SU-DHL-6 (cell line): Measurements from ENCODE around the gene IFT122.

ENCODE experiments used
- H2AFZ ChIP-seq: fragments of 200-600 bp; sonication (generic); 2 replicates; pipeline ENCODE4 v1.6.1; 2014; ENCODE audit warnings: low read depth, mild to moderate bottlenecking, moderate library complexity, mixed read lengths, antibody characterized with exemption, low read length; ENCODE audit not compliant: severe bottlenecking
- H3F3A ChIP-seq: fragments of 200-600 bp; shearing (Covaris generic); 2 replicates; pipeline ENCODE4 v1.6.0; 2016; ENCODE audit warnings: antibody characterized with exemption, mild to moderate bottlenecking; ENCODE audit not compliant: insufficient read depth
- H3K27ac ChIP-seq: fragments of 200-600 bp; sonication (generic); 2 replicates; pipeline ENCODE4 v1.5.1; 2016; ENCODE audit warnings: low read depth, mild to moderate bottlenecking, low read length, moderate library complexity, mixed read lengths
- H3K27me3 ChIP-seq: fragments of 200-600 bp; sonication (generic), shearing (Covaris generic); 2 replicates; pipeline ENCODE4 v1.6.0; 2014; ENCODE audit warnings: mild to moderate bottlenecking, low read length
- H3K36me3 ChIP-seq: fragments of 200-600 bp; sonication (generic); 2 replicates; pipeline ENCODE4 v1.6.1; 2014; ENCODE audit warnings: mild to moderate bottlenecking, low read length, mixed read lengths
- H3K4me2 ChIP-seq: fragments of 300-600, 200-600 bp; shearing (Covaris generic), sonication (generic); 2 replicates; pipeline ENCODE4 v1.6.0; 2014; ENCODE audit warnings: low read length, low read depth, mild to moderate bottlenecking; ENCODE audit not compliant: poor library complexity, severe bottlenecking
- H3K4me3 ChIP-seq: fragments of 200-600 bp; sonication (generic); 2 replicates; pipeline ENCODE4 v1.5.1; 2014; ENCODE audit warnings: antibody characterized with exemption, low read length, mild to moderate bottlenecking, mixed read lengths; ENCODE audit not compliant: insufficient read depth, poor library complexity, severe bottlenecking
- H3K79me2 ChIP-seq: fragments of 200-600 bp; sonication (generic); 2 replicates; pipeline ENCODE4 v1.6.1; 2014; ENCODE audit warnings: mild to moderate bottlenecking, low read length, moderate library complexity; ENCODE audit not compliant: insufficient read depth
- H3K9ac ChIP-seq: fragments of 200-600 bp; sonication (generic); 2 replicates; pipeline ENCODE4 v1.7.0; 2014; ENCODE audit warnings: mild to moderate bottlenecking, low read length
- H3K9me2 ChIP-seq: fragments of 200-600 bp; sonication (generic); replicated peaks from 2 replicates; pipeline ENCODE4 v1.6.1; 2014; ENCODE audit warnings: low read length; ENCODE audit not compliant: insufficient read depth
- H3K9me3 ChIP-seq: fragments of 200-600 bp; sonication (generic); 2 replicates; pipeline ENCODE4 v1.6.1; 2014; ENCODE audit warnings: low read length, mixed read lengths; ENCODE audit not compliant: insufficient read depth
- H4K20me1 ChIP-seq: fragments of 200-600 bp; sonication (generic); 2 replicates; pipeline ENCODE4 v1.6.1; 2014; ENCODE audit warnings: low read depth, mild to moderate bottlenecking, antibody characterized with exemption, low read length, moderate library complexity, mixed read lengths
- CTCF ChIP-seq: fragments of 200-600 bp; sonication (generic); IDR thresholded peaks from one replicate; pipeline ENCODE4 v1.5.1; 2017; ENCODE audit warnings: antibody characterized with exemption, mild to moderate bottlenecking, low read length, moderate library complexity; ENCODE audit not compliant: insufficient read depth, poor library complexity, severe bottlenecking
- EZH2phosphoT487 ChIP-seq: fragments of 200-600 bp; sonication (generic), shearing (Covaris generic); conservative IDR thresholded peaks from 2 replicates; pipeline ENCODE4 v1.6.1; 2018; ENCODE audit warnings: mild to moderate bottlenecking, antibody characterized with exemption, low read length, moderate library complexity, mixed read lengths

Gene IFT122

DNA sequence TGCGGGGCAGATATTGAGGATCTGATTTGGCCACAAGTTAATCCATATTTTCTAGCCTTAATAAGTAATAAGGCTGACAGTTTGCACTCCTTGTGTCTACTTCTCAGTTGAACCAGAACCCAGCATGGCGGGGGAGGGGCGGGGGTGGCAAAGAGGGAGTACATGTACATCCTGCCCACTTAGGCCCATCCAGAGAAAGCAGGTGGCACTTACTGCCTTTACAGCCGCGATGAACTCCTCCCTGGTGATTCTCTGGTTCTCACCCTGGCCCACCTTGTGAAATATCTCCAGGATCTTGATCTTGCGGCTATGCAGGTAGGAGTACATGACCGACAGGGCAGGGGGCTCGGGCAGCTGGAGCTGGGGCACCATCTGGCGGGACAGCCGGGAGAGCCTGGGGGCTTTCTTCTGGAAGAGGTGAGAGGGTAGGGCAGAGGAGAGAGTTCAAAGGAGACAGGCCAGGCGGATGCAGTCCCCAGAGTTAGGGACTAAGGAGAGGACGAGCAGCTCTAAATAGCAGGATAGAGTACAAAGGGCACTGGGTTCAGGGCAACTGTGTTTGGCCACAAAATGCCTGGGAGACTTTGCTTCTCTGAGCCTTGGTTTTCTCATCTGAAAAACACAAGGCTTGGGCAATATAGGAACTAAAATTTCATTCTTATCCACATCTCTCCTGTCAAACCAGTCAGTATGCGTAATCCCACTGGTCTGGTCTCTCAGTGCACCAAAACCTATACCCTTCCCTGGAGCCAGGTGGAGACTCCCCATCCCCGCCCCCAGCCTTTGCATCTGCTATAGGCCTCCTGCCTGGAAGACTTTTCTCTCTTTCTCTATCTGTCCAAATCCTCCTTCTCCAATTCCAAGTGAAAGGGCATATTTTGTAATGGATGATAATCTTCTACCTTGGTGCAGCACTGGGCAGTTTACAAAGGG is 21.7 kb upstream of the IFT122 start:
- H3K79me2 ChIP-seq: no peaks in the 10 kb centered on the region
- H3K4me3 ChIP-seq: no peak overlapping the region
- H3K9me2 ChIP-seq: no peaks in the 10 kb centered on the region
- no peak overlapping the region for H3K27ac ChIP-seq
- H2AFZ ChIP-seq: no peak overlapping the region
- H3K9me3 ChIP-seq: no peaks in the 10 kb centered on the region
- TF ChIP-seq CTCF (no peak), EZH2phosphoT487 (no peak)
- no peak overlapping the region for H3K9ac ChIP-seq
- no peaks in the 10 kb centered on the region for H3F3A ChIP-seq
- no peak overlapping the region for H3K4me2 ChIP-seq
- H3K36me3 ChIP-seq: no peaks in the 10 kb centered on the region
- H3K27me3 ChIP-seq: no peaks in the 10 kb centered on the region
- no peaks in the 10 kb centered on the region for H4K20me1 ChIP-seq

- no peaks in the 10 kb centered on the region for H3K79me2 ChIP-seq
- H3K4me2 ChIP-seq: no peak overlapping the region
- no peaks in the 10 kb centered on the region for H3F3A ChIP-seq
- no peaks in the 10 kb centered on the region for H4K20me1 ChIP-seq
- H3K9ac ChIP-seq: no peak overlapping the region
- no peak overlapping the region for H3K4me3 ChIP-seq
- H3K36me3 ChIP-seq: no peaks in the 10 kb centered on the region
- H2AFZ ChIP-seq: no peak overlapping the region
- no peaks in the 10 kb centered on the region for H3K9me2 ChIP-seq
- H3K27ac ChIP-seq: no peak overlapping the region
- no peak for TF ChIP-seq EZH2phosphoT487
- H3K27me3 ChIP-seq: no peaks in the 10 kb centered on the region
- H3K9me3 ChIP-seq: no peaks in the 10 kb centered on the region; the same call in 1 of the 2 replicates
Measured at GRCh38 chr3:129419476-129419875, 20.5 kb upstream of the IFT122 start.

- Histone ChIP-seq H3K27ac (no peak overlapping the region), H3K36me3 (no peaks in the 10 kb centered on the region), H3F3A (no peaks in the 10 kb centered on the region), H2AFZ (no peak overlapping the region), H3K4me2 (no peak overlapping the region), H3K9ac (no peak overlapping the region), H3K27me3 (no peaks in the 10 kb centered on the region), H3K79me2 (no peaks in the 10 kb centered on the region), H3K9me2 (no peaks in the 10 kb centered on the region), H3K4me3 (no peak overlapping the region), H4K20me1 (no peaks in the 10 kb centered on the region), H3K9me3 (no peaks in the 10 kb centered on the region; the same call in 1 of the 2 replicates)
- TF ChIP-seq CTCF (no peak), EZH2phosphoT487 (no peak)
Measured at GRCh38 chr3:129421236-129421883, 18.7 kb upstream of the IFT122 start.
